ENCODE results near the gene CYP26C1.

DNA sequence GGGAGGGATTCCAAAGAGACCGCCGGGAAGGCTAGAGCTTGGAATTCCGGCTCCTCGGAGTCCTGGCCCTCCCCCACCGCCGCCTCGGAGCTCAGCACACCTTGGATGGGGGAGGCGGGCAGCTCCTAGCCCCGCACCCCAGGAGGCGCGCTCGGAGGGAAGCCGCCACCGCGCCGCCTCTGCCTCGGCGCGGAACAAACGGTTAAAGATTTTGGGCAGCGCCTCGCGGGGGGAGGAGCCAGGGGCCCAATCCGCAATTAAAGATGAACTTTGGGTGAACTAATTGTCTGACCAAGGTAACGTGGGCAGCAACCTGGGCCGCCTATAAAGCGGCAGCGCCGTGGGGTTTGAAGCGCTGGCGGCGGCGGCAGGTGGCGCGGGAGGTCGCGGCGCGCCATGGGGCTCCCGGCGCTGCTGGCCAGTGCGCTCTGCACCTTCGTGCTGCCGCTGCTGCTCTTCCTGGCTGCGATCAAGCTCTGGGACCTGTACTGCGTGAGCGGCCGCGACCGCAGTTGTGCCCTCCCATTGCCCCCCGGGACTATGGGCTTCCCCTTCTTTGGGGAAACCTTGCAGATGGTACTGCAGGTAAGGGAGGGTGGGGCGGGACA is 13.0 kb downstream of the CYP26C1 start, which contains the start of gene CYP26A1:
- TF ChIP-seq POLR2A (IDR thresholded peaks at IDR 0.05; ENCODE audit: low read depth, low read length): no peak
- TF ChIP-seq POLR2AphosphoS5 (IDR thresholded peaks at IDR 0.05; ENCODE audit: low read depth, low read length): no peak
